ENCODE data around the gene AQP11. TPM values are rescaled to one million over a fixed set of nuclear protein-coding genes. Genes with fewer than 3 reads are reported as not detected.

Gene AQP11
- total and polyA plus RNA-seq, 2 of the 4 experiments (the other 2 are of a cell fraction): 1.1 TPM

- ATAC-seq (ENCODE audit: low read depth) (peak; percentile 86), DNase-seq (peak; percentile 93)
- Histone ChIP-seq H3K36me3 (ENCODE audit: control insufficient read depth, insufficient read depth, low read length) (no peaks in the 10 kb centered on the region), H3K4ac (ENCODE audit: low read depth, low read length) (peak overlapping the region; percentile 5; the same call in 1 of the 2 replicates), H3K9ac (ENCODE audit: low read depth, low read length) (no peak overlapping the region), H2AK5ac (ENCODE audit: low read depth, low read length) (peak overlapping the region; percentile 67; the same call in 1 of the 2 replicates), H4K5ac (ENCODE audit: low read depth, low read length) (peak overlapping the region; percentile 5; the same call in 1 of the 2 replicates), H2AFZ (replicated peaks; ENCODE audit: low read length, poor library complexity) (peak overlapping the region; percentile 66), H3K23ac (ENCODE audit: low read depth, low read length) (no peak overlapping the region), H3K27me3 (ENCODE audit: control insufficient read depth, insufficient read depth, low read length) (no peaks in the 10 kb centered on the region), H4K8ac (ENCODE audit: low read depth in 2 of 2, low read length in 2 of 2) (peak overlapping the region in 1 of 2 experiments; percentile 29; a peak in 1 of 4 replicates), H2BK15ac (ENCODE audit: low read depth, low read length) (no peak overlapping the region), H3K4me2 (ENCODE audit: low read depth, low read length) (no peak overlapping the region), H3K4me3 (ENCODE audit: insufficient read depth, low read depth, low read length) (no peak overlapping the region), H3K18ac (ENCODE audit: low read depth, low read length) (peak overlapping the region; percentile 42; the same call in 1 of the 2 replicates), H4K91ac (ENCODE audit: insufficient read depth, low read depth, low read length) (no peak overlapping the region), H2BK5ac (ENCODE audit: low read depth, low read length, poor library complexity, severe bottlenecking) (peak overlapping the region; percentile 78), H3K27ac (ENCODE audit: insufficient read depth, low read length) (peak overlapping the region; percentile 25; the same call in 1 of the 2 replicates), H3K4me1 (ENCODE audit: control insufficient read depth, insufficient read depth, low read length) (peaks cover 13% of the 10 kb centered on the region), H3K9me1 (ENCODE audit: insufficient read depth, low read length) (peaks cover 7% of the 10 kb centered on the region), H3K56ac (ENCODE audit: extremely low read depth, insufficient read depth, low read length) (no peak overlapping the region), H2BK20ac (ENCODE audit: low read depth, low read length) (peak overlapping the region; percentile 38; the same call in 1 of the 2 replicates), H4K20me1 (ENCODE audit: insufficient read depth, low read length) (no peaks in the 10 kb centered on the region), H3K9me3 (ENCODE audit: control insufficient read depth, insufficient read depth, low read length) (peaks cover 2% of the 10 kb centered on the region), H2BK120ac (ENCODE audit: low read depth, low read length) (peak overlapping the region; percentile 29), H2AK9ac (replicated peaks; ENCODE audit: low read depth, low read length, poor library complexity) (no peak overlapping the region), H3K14ac (replicated peaks; ENCODE audit: low read depth, low read length) (peak overlapping the region; percentile 5; the same call in 1 of the 2 replicates), H3K79me1 (ENCODE audit: low read depth in 1 of 2, low read length in 2 of 2) (no peaks in the 10 kb centered on the region)
- ChIA-PET POLR2A (ENCODE audit: unreplicated experiment) (no interaction called here), CTCF (no interaction called here)
- WGBS, 2 experiments (ENCODE audit: extremely low coverage in 2 of 2, insufficient read length in 1 of 2): no CpG with 5 or more reads among the region's 6 CpGs
- in situ Hi-C loops (cut with MboI; ENCODE audit: low sequenced_read_pairs) (no loop called here), intact Hi-C loops (cut with micrococcal nuclease) (loop anchor here (5.0 kb wide), 1 partner anchor 57 kb away; no protein-coding TSS in a partner anchor), dilution Hi-C loops (cut with HindIII; ENCODE audit: low sequenced_read_pairs, unreplicated experiment) (no loop called here)
- BruUV-seq (replicated peaks): no TSS peak
- TF ChIP-seq MAFK (IDR thresholded peaks at IDR 0.05; ENCODE audit: low read depth, low read length): peak; percentile 28; the same call in 1 of the 2 replicates
- TF ChIP-seq CTCF (conservative IDR thresholded peaks at IDR 0.05; ENCODE audit: low read depth, low read length): no peak
- TF ChIP-seq BHLHE40 (IDR thresholded peaks at IDR 0.05; ENCODE audit: low read depth, low read length): peak; percentile 89
- peak; percentile 36; the same call in 1 of the 2 replicates for TF ChIP-seq CEBPB (IDR thresholded peaks at IDR 0.05; ENCODE audit: low read depth, low read length)
- TF ChIP-seq FOS (IDR thresholded peaks at IDR 0.05; ENCODE audit: low read depth, low read length): peak; percentile 69; the same call in 1 of the 2 replicates
- TF ChIP-seq USF2 (IDR thresholded peaks at IDR 0.05; ENCODE audit: low read depth, low read length): peak; percentile 77
Observed at GRCh38 chr11:77559686-77560401, 29.9 kb upstream of the AQP11 start.
